Stimulated activated CD8-positive, alpha-beta memory T cell treated with anti-CD3 and anti-CD28 coated beads, Interleukin-7, amount 100 ng/mL, for 24 hours (primary cell): ENCODE data around the gene GNPTAB.
"Not testable (repeated sequence)": the region's sequence is repeated elsewhere in the genome, so short reads cannot be mapped to it uniquely, and the experiment has no call there.

Experiments used
- DNase-seq: peaks from one replicate; pipeline ENCODE4 v3.0.0-alpha.2; 2020; ENCODE audit warnings: low read depth

Gene GNPTAB

GRCh38 chr12:101830367-101831325 is at the start of gene GNPTAB:
TSS of gene GNPTAB (minus strand) at chr12:101830959. CDS start at chr12:101830675, 284 bp downstream.
- DNase-seq = peak; percentile 92

DNA sequence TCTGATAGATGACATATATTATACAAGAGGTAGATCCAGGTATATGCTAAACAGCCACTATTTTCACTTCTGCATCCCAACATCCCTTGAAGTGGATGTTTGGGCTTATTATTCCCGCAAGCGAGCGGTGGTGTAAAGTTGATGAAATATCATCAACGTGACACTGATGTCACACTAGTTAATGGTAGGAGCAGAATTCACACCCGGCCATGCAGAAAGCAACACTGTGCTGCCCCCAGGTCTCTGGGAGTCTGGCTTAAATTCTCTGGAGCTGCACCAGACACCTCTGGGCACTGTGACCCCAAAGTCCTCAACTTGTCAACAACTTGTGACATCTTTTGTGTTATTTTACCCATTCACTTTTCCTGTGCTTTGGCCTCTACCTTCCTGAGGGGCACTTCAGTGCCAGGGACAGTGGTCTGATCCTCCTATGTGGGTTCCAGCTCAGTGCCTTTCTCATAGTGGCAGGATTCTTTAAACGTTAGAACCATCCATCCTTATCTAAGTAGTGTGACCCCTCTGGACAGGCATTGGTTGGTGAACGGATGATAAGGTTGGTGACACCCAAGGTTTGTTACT is 47.6 kb upstream of the GNPTAB start:
- no peak for DNase-seq

DNA sequence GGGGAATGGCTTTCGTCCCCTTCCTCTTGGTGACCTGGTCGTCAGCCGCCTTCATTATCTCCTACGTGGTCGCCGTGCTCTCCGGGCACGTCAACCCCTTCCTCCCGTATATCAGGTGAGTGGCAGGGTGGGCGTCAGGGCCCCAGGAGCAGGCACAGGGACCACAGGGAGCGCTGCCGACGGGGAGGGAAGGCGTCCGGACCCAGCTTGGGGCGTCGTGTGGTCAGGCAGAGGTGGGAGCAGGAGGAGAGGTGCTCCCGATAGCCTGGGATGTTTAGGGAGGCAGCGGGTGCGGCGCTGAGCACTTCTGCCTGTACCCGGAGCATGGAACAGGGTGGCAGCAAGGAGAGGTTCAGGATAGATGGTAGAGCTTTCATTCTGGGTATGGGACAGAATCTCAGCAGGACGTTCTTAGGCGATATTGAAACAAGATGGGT is 47.1 kb upstream of the GNPTAB start:
- no peak for DNase-seq

GRCh38 chr12:101876861-101877805 is 46.4 kb upstream of the GNPTAB start, which contains the start of gene DRAM1:
TSS of gene DRAM1 (plus strand) at chr12:101877580. CDS start at chr12:101877790, 210 bp downstream.
- peak; percentile 43 for DNase-seq

DNA sequence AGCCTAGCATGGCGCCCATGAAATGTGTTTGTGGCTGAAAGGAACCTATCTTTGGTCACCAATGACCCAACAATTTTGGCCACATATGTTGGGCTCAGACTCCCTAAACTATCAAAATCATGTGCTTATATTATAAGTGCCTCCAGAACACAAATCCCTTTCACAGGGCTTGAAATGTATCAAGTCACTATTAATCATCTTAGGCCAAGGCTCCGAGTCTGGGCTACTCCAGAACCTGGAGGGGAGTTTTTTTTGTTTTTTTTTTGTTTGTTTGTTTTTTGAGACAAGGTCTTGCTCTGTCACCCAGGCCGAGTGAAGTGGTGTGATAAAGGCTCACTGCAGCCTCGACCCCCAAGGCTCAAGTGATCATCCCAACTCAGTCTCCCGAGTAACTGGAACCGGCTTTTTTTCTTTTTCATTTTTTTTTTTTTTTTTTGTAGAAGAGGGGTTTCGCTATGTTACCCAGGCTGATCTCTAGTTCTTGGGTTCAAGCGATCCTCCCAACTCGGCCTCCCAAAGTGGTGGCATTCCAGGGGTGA is 45.6 kb upstream of the GNPTAB start:
- no peak for DNase-seq

DNA sequence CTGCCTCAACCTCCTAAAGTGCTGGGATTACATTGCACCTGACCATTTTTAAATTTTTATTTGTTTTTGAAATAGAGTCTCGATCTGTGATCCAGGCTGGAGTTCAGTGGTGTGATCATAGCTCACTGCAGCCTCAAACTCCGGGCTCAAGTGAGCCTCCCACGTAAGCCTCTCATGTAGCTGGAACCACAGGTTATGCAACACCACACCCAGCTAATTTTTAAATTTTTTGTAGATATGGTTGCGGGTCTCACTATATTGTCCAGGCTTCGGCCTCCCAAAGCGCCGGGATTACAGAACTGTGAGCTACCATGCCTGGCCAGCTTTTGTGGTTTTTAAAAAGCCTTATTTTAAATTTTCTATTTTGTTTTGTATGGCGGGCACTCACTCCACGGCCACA is 44.4 kb upstream of the GNPTAB start:
- no peak for DNase-seq

DNA sequence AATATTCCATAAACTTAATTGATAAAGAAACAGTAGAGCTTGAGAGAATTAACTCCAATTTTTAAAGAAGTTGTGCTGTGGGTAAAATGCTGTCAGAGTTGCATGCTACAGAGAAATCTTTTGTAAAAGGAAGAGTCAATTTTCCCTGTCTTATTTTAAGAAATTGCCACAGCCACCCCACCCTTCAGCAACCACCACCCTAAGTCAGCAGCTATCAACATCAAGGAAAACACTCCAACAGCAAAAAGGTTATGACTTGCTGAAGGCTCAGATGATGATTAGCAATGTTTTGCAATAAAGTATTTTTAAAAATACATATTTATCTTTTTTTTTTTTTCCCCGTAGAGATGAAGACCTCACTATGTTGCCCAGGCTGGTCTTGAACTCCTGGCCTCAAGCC is 40.2 kb upstream of the GNPTAB start:
- no peak for DNase-seq

DNA sequence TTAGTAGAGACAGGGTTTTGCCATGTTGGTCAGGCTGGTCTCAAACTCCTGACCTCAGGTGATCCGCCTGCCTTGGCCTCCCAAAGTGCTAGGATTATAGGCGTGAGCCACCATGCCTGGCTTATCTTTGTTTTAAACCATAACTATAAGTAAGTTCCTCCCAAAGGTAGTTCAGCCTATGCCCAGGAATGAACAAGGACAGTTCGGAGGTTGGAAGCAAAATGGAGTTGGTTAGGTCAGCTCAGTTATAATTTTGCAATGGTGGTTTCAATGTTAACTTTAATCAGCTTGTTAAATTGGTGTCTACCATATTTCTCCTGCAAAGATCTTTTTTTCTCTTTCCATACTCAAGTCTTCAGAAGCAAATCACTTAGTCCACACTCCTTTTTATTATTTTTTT is 36.9 kb upstream of the GNPTAB start:
- not testable (repeated sequence) for DNase-seq

DNA sequence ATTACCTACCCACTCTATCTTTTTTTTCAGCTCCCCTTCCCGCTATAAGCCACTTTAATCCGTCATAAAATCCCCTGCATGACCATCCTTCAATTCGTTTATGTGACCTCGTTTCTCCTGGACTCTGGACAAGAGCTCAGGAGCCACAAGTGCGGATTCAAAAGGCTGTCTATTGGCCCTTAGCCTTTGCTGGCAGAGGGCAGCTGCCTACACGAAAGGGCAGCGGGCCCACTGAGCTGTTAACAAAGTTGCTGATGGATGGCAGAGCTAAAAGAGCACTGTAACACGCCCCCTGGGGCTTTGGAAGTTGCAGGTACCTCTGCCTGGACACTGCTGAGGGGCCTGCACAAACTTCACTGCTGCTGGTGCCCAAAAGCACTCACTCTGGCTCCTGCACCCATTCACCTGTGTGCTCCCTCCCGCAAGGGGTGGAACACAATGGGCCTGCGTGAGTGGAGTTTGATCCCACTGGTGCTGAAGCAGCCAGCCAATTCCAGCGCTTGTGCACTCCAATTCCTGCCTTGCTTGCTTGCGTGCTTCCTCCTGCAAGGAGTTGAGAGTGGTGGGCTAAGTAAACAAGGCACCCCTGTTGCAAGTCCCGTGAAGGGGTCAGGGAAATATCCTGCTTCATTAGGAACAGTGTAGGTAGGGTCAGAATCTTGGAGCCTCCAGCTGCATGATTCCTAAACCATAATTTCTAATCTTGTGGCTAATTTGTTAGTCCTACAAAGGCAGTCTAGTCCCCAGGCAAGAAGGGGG is 36.0 kb upstream of the GNPTAB start:
- no peak for DNase-seq

DNA sequence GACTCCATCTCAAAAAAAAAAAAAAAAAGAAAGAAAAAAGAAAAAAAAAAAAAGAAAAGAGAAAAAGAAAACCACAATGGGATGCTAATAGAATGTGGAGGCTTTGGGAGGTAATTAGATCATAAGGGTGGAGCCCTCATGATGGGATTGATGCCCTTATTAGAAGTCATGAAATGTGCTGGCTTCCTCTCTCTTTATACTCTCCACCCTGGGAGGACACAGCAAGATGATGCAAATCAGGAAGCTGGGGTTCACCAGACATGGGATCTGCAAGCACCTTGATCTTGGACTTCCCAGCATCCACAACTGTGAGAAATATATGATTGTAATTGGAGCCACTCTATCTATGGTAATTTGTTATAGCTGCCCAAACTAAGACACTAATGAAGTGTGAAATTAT is 33.2 kb upstream of the GNPTAB start:
- DNase-seq = no peak

GRCh38 chr12:101862245-101862644 is 31.5 kb upstream of the GNPTAB start:
- DNase-seq = no peak

GRCh38 chr12:101861688-101862087 is 30.9 kb upstream of the GNPTAB start:
- DNase-seq = not testable (repeated sequence)

DNA sequence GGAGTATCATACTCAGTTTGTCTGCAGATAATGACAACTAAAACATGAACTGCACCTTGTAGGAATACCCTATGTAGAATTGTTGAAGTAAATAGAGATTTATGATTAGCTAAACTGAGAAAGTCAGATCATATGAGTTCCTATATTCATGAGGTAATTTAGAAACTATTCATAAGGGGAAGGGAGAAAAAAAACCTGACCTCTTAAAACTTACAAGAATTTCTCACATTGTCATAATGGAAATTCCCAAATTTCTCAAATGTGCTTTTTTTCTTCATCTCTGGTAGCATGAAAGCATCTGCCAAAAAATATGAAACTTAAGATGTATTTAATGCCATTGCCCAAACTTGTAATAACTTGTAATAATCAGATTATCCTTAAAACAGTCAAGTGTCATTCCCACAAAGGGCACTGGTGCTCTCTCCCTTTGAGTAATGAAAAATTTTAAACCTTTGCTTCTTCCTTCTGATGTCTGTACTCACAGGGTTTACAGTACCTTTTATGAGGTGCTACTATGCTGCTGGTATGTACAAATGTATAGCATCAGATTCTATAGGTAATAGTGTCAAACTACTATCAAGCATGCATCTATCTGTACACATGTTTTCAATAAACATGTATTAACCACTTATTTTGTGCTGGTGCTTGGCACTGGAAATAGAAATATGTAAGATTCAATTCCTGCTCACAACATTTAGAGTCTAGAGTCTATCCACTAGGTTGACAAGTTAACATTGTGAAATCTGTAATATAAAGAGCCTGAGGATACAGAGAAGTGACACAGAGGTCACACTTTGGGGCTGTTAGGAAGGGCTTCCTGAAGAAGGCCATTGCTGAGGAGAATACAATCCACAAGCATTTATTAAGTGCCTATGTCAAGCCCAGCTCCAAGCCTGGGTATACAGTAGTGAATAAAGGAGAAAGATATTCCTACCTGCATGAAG is 29.2 kb upstream of the GNPTAB start:
- DNase-seq = no peak

DNA sequence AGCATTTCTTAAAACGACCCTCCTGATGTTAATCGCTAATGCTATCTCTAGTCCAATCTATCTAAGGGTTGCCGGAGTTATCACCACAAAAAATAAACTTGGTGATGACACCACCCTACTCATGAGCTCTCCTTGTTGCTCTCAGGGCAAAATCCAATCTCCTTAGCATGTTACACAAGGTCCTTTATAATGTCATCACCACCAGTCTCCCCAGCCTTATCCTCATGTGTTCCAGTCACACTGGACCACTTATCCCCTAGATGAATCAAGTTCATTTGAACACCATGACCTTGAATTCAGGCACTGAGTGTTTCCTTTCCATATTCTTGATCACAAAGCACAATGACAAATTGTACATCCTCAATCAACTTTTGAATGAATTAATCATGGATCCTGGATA is 27.6 kb upstream of the GNPTAB start:
- DNase-seq = no peak

DNA sequence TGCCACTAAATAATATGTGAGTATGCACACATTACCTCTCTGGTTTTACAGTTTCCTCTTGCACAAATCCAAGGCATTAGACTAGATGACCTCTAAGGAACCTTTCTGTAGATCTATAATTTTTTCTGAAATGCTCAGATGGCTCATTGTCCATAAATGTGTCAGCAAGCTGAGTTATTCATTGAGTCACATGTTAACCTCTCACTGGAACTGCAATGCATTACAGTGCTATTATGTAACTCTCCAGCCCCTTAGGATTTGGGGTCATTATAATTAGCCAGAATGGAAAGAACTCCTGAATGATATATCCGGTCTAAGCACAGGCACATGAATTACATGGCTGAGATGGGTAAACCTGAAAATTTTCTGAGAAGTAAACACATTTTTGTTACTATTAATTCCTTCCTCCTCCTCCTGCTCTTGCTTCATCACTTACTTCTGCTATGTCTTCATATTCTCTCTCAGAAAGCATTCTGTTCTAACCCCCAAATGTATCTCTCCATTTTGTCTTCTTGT is 26.3 kb upstream of the GNPTAB start:
- no peak for DNase-seq

- DNase-seq = not testable (repeated sequence)
Observed at GRCh38 chr12:101856614-101857013, 25.9 kb upstream of the GNPTAB start.

GRCh38 chr12:101855976-101856375 is 25.2 kb upstream of the GNPTAB start:
- no peak for DNase-seq

DNA sequence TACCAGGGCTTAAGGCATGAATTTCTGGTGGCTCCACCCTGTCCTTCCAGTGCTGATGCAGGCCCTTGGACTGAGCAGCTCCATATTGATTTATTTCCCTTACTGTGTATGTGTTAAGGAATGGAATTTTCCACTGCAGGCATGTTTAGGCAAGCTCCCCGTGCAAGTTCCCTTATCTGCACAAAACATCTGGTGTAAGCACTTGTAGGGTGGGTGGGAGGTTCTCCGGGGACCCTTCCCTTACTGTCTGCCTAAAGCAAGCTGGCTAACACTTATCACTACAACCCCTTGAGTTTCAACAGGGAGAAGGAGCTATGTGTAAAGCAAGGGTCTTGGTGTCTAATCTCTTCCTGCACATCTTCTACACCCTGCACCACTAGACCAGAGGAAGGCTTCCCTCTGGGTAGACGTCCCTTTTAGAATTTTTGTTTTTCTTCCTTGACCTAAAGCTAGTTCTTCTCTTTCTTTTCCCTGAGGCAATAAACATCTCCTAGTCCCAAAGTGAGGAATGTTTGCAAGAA is 24.7 kb upstream of the GNPTAB start:
- DNase-seq = no peak

DNA sequence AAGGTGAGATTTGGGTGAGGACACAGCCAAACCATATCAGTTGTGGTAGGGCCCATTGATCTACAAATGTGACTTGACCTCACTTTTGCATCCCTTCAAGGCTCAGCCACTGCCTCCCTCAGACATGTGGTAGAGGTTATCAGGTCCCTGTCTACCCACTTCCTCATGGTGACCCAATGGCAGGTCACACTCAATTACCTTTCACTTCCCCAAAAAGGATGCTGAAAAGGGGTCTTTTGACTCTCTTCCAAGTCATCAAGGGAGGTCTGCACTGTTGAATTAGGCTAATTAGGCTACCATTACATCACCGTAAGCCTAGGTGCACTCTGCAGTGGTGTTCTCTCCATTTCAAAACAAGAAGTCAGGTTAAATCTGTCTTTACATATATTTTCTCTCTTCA is 24.0 kb upstream of the GNPTAB start:
- DNase-seq = no peak
